GM18499 (cell line): ENCODE results near the gene DLG2.
A peak's percentile ranks its signal among the peaks of the same experiment; 100 is the strongest.
"Not testable (repeated sequence)": the region's sequence is repeated elsewhere in the genome, so short reads cannot be mapped to it uniquely, and the experiment has no call there.

Experiments
- ATAC-seq: cut with Tn5 transposase; IDR thresholded peaks from one replicate; pipeline ENCODE4 v1.9.1; 2021; ENCODE audit warnings: moderate number of reproducible peaks; ENCODE audit not compliant: insufficient read depth, unreplicated experiment

Gene DLG2

GRCh38 chr11:84372381-84372950 is 1254.7 kb downstream of the DLG2 start:
- ATAC-seq: no peak

GRCh38 chr11:84358034-84358433 is 1269.1 kb downstream of the DLG2 start:
- no peak for ATAC-seq

- no peak for ATAC-seq
These were observed 1271.2 kb downstream of the DLG2 start for GRCh38 chr11:84355911-84356310.

- no peak for ATAC-seq
These were observed 1281.5 kb downstream of the DLG2 start for GRCh38 chr11:84345597-84345996.

GRCh38 chr11:84345027-84345426 is 1282.1 kb downstream of the DLG2 start:
- ATAC-seq: no peak

GRCh38 chr11:84339796-84340195 is 1287.3 kb downstream of the DLG2 start:
- no peak for ATAC-seq

GRCh38 chr11:84333221-84333620 is 1293.9 kb downstream of the DLG2 start:
- no peak for ATAC-seq

- ATAC-seq: no peak
These were observed 1304.9 kb downstream of the DLG2 start for GRCh38 chr11:84322211-84322610.

GRCh38 chr11:84319863-84320262 is 1307.3 kb downstream of the DLG2 start:
- ATAC-seq: no peak

GRCh38 chr11:84316866-84317555 is 1310.1 kb downstream of the DLG2 start:
- no peak for ATAC-seq

- ATAC-seq: no peak
These were observed 1313.2 kb downstream of the DLG2 start for GRCh38 chr11:84313830-84314359.

GRCh38 chr11:84310268-84310667 is 1316.9 kb downstream of the DLG2 start:
- no peak for ATAC-seq

GRCh38 chr11:84308491-84308890 is 1318.7 kb downstream of the DLG2 start:
- not testable (repeated sequence) for ATAC-seq

- no peak for ATAC-seq
These were observed 1327.1 kb downstream of the DLG2 start for GRCh38 chr11:84300092-84300491.

- ATAC-seq: no peak
These were observed 1329.6 kb downstream of the DLG2 start for GRCh38 chr11:84297570-84297969.

- no peak for ATAC-seq
These were observed 1331.3 kb downstream of the DLG2 start for GRCh38 chr11:84295815-84296214.

- no peak for ATAC-seq
These were observed 1334.2 kb downstream of the DLG2 start for GRCh38 chr11:84292955-84293354.

GRCh38 chr11:84292006-84292405 is 1335.1 kb downstream of the DLG2 start:
- no peak for ATAC-seq

- no peak for ATAC-seq
These were observed 1336.5 kb downstream of the DLG2 start for GRCh38 chr11:84290647-84291046.

- peak; percentile 100 for ATAC-seq
These were observed 1337.7 kb downstream of the DLG2 start for GRCh38 chr11:84289381-84289906.

- ATAC-seq: no peak
These were observed 1353.6 kb downstream of the DLG2 start for GRCh38 chr11:84273541-84273940.

- ATAC-seq: no peak
These were observed 1356.7 kb downstream of the DLG2 start for GRCh38 chr11:84270466-84270865.
